GM23338 (cell line): ENCODE data around the gene TOMM40L. TPM values are rescaled to one million over a fixed set of nuclear protein-coding genes. Genes with fewer than 3 reads are reported as not detected.

Experiments
- ATAC-seq: fragments of 200-7000 bp; cut with Tn5 transposase; 3 replicates; pipeline ENCODE4 v1.9.1; 2020
- DNase-seq: peaks from one replicate; pipeline ENCODE4 v3.0.0-alpha.2; 2015; ENCODE audit warnings: low spot score
- H2AFZ ChIP-seq: fragments of 200-600 bp; sonication (generic); 2 replicates; pipeline ENCODE4 v1.8.0; 2016; ENCODE audit warnings: antibody characterized with exemption, mild to moderate bottlenecking, moderate library complexity
- H3F3A ChIP-seq: fragments of 200-600 bp; sonication (generic); replicated peaks from 2 replicates; pipeline ENCODE4 v1.8.0; 2017; ENCODE audit warnings: antibody characterized with exemption, mixed run types, low read depth
- H3K27ac ChIP-seq: fragments of 200-600 bp; sonication (generic); 2 replicates; pipeline ENCODE4 v1.6.1; 2016; ENCODE audit warnings: low read depth
- H3K27me3 ChIP-seq: fragments of 200-600 bp; sonication (generic); 2 replicates; pipeline ENCODE4 v1.8.0; 2016; ENCODE audit warnings: mild to moderate bottlenecking, mixed run types, moderate library complexity; ENCODE audit not compliant: insufficient read depth
- H3K36me3 ChIP-seq: fragments of 200-600 bp; sonication (generic); 2 replicates; pipeline ENCODE4 v1.8.0; 2016; ENCODE audit warnings: mild to moderate bottlenecking; ENCODE audit not compliant: insufficient read depth
- H3K4me1 ChIP-seq: fragments of 200-600 bp; sonication (generic); 2 replicates; pipeline ENCODE4 v1.8.0; 2016; ENCODE audit warnings: mild to moderate bottlenecking, moderate library complexity; ENCODE audit not compliant: insufficient read depth
- H3K4me2 ChIP-seq: fragments of 200-600 bp; sonication (generic); 2 replicates; pipeline ENCODE4 v1.7.1; 2017; ENCODE audit warnings: mixed run types
- H3K4me3 ChIP-seq: fragments of 200-600 bp; sonication (generic); 2 replicates; pipeline ENCODE4 v1.6.1; 2016; ENCODE audit warnings: mixed run types
- H3K79me2 ChIP-seq: fragments of 200-600 bp; sonication (generic); replicated peaks from 2 replicates; pipeline ENCODE4 v1.8.0; 2017; ENCODE audit warnings: mild to moderate bottlenecking; ENCODE audit not compliant: insufficient read depth
- H3K9me2 ChIP-seq: fragments of 200-600 bp; sonication (generic); 2 replicates; pipeline ENCODE4 v1.8.0; 2017; ENCODE audit not compliant: insufficient read depth
- H4K20me1 ChIP-seq: fragments of 200-600 bp; sonication (generic); replicated peaks from 2 replicates; pipeline ENCODE4 v1.8.0; 2017; ENCODE audit warnings: mild to moderate bottlenecking; ENCODE audit not compliant: insufficient read depth
- H3K27ac Mint-ChIP-seq: 2 replicates; pipeline ENCODE4 v1.8.0; 2020; ENCODE audit warnings: inconsistent platforms, mild to moderate bottlenecking, moderate library complexity, mixed read lengths
- H3K27me3 Mint-ChIP-seq: 3 replicates; pipeline ENCODE4 v1.8.0; 2022; ENCODE audit warnings: low read depth, mild to moderate bottlenecking, moderate library complexity, mixed read lengths, inconsistent platforms; ENCODE audit not compliant: insufficient read depth, poor library complexity
- H3K36me3 Mint-ChIP-seq: 3 replicates; pipeline ENCODE4 v1.8.0; 2021; ENCODE audit warnings: low read depth, mild to moderate bottlenecking, inconsistent platforms, moderate library complexity, mixed read lengths
- H3K4me1 Mint-ChIP-seq: 3 replicates; pipeline ENCODE4 v1.8.0; 2020; ENCODE audit warnings: mild to moderate bottlenecking, inconsistent platforms, mixed read lengths
- H3K4me3 Mint-ChIP-seq: 3 replicates; pipeline ENCODE4 v1.8.0; 2021; ENCODE audit warnings: moderate library complexity, mild to moderate bottlenecking, inconsistent platforms, mixed read lengths
- H3K9me3 Mint-ChIP-seq: 3 replicates; pipeline ENCODE4 v1.8.0; 2020; ENCODE audit warnings: moderate library complexity, mild to moderate bottlenecking, inconsistent platforms, mixed read lengths
- CTCF ChIP-seq, 2 experiments: fragments of 200-600 bp in 1 of 2; sonication (generic) in 1 of 2; conservative IDR thresholded peaks; 2 replicates each; pipeline versions ENCODE4 v1.5.1 to v1.6.1; 2016 to 2017; ENCODE audit warnings: antibody characterized with exemption in 2 of 2, low read depth in 2 of 2, mild to moderate bottlenecking in 2 of 2, moderate library complexity in 1 of 2
- STAT1 ChIP-seq: IDR thresholded peaks from one replicate; pipeline ENCODE4 v1.6.1; 2016; ENCODE audit warnings: antibody characterized with exemption; ENCODE audit not compliant: unreplicated experiment
- ZNF462 ChIP-seq: fragments of 250-450 bp; sonication (Bioruptor Pico); IDR thresholded peaks from 2 replicates; pipeline ENCODE4 v1.5.0; 2020; ENCODE audit warnings: mild to moderate bottlenecking, moderate library complexity
- polyA plus RNA-seq: library from polyadenylated mRNA; unstranded; fragments of >200 nt; fragmentation: Nextera tagmentation; extraction: Ambion mirVana; gene quantifications from 2 replicates; pipeline ENCODE4 v1.2.1, GENCODE V29; 2016
- total RNA-seq: library from RNA; depleted of rRNA; stranded (reverse); fragments of >200 nt; shearing (Covaris generic); gene quantifications from 2 replicates; pipeline ENCODE4 v1.2.3, GENCODE V29; 2014

The TOMM40L gene
- total and polyA plus RNA-seq, 2 experiments from 2014 or later, result 6.8 to 12.9 TPM

GRCh38 chr1:161200421-161200991 lies 25.4 kb upstream of the TOMM40L start (continued):
- no peak for TF ChIP-seq ZNF462 (CRISPR knock-in tag)

- Histone ChIP-seq H4K20me1 (no peaks in the 10 kb centered on the region; the same call in 1 of the 2 replicates), H3K4me1 (peaks cover 55% of the 10 kb centered on the region), H3K27ac (peak overlapping the region; percentile 99), H2AFZ (peak overlapping the region; percentile 57), H3K4me2 (peak overlapping the region; percentile 75), H3K4me3 (peak overlapping the region; percentile 66), H3K36me3 (peaks cover 11% of the 10 kb centered on the region), H3K79me2 (peaks cover 32% of the 10 kb centered on the region), H3K27me3 (no peaks in the 10 kb centered on the region), H3F3A (peaks cover 32% of the 10 kb centered on the region; the same call in 1 of the 2 replicates), H3K9me2 (no peaks in the 10 kb centered on the region)
- H3K4me1 Mint-ChIP-seq, result peaks cover 58% of the 10 kb centered on the region
- DNase-seq (peak; percentile 42), ATAC-seq (no peak; the same call in 2 of the 3 replicates)
- TF ChIP-seq CTCF (conservative IDR thresholded peaks at IDR 0.05; ENCODE audit: low read depth in 2 of 2) (no peak), STAT1 (no peak)
- H3K36me3 Mint-ChIP-seq, result peaks cover 27% of the 10 kb centered on the region
- peaks cover 17% of the 10 kb centered on the region for H3K27me3 Mint-ChIP-seq
- H3K27ac Mint-ChIP-seq, result peak overlapping the region; percentile 98
- no peaks in the 10 kb centered on the region; the same call in 2 of the 3 replicates for H3K9me3 Mint-ChIP-seq
- peak overlapping the region; percentile 89 for H3K4me3 Mint-ChIP-seq
These were observed 24.6 kb upstream of the TOMM40L start for GRCh38 chr1:161200992-161201835.
